ENCODE results near the gene PLA2R1.

The PLA2R1 gene

DNA sequence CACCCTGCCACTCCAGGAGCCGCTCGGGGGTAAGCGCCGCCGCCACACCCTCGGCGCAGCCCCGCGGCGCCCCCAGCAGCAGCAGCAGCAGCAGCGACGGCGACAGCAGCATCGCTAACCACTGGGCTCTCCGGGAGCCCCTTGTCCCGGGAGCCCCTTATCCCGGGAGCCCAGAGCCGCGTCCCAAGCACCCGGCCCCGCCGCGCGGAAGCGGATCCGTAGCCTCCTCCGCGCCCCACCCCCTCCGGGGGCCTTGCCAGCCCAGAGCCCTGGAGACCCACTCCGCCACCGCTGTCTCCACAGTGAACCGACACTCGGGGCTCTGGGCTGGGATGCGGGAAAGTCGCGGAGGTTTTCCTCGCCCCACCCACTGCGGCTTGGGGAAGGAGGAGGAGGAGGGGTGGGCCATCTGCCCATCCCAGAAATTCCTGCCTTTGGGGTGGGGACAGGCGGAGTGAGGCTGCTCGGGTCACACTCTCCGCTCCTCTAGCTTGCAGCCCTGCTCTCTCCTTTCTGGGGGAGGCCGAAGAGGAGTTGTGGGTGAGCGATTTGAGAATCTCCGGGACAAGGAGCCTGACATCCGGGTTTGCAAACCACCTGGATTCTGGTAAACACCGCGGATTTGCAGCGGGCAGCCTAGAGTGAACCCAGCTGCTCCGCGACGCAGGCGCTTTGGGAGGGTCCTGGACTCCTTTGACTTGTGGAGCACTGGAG lies at the start of gene PLA2R1:
Gene PLA2R1, minus strand, starts transcription at position 324 of the 714 bp plus-strand sequence. Its CDS starts 212 bp downstream, at position 112.
- DNase-seq = no peak

GRCh38 chr2:160110674-160111239 lies 48.3 kb upstream of the PLA2R1 start:
- no peak for DNase-seq

DNA sequence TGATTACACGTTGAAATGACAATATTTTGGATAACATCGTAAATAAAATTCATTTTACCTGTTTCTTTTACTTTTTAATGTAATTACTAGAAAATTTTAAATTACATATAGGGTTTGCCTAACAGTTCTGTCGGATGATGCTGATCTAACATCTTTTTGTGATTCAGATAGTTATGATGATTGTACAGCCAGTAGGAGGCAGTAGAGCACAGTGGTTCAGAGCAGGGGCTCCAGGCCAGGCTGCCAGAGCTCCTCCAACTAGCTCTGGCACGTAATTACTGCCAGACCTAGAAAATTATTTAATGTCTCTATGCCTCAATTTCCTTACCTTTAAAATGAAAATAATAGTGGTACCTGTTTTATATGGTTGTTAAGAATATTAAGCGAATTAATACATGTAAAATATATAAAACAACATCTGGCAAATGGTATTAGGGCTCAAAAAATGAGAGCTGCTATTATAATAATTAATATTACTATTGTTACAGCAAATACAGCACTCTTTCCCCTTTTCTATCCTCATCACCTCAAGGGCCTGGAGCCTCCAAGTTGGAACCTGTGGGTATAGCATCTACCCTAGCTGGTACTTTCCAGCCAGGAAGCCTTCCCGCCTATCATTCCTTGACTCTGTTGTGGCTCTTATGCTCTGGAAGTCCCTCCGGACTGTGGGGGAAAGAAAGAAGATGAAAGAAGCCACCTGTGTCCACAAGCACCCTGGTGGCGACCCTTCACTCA lies 47.7 kb upstream of the PLA2R1 start:
- DNase-seq = peak; percentile 38

DNA sequence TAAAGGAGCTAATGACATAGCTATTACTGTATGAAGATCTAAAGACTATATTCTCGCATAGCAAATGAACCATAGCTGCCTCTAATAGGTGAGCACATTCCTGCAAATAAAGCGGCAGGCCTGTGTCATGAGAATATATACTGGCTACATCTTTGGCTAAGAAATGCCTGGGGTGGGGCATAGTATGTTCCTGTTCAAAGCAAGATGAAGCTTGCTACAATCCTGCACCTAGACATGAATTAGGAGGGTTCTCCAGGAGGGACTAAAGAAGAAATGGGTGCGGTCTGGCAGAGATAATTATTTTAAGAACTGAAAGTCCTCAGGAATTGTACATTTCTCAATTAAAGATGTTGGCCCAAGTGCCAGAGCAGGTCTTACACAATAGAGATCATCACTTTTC lies 46.8 kb upstream of the PLA2R1 start:
- no peak for DNase-seq

- no peak for DNase-seq
Measured at GRCh38 chr2:160108646-160109045, 46.2 kb upstream of the PLA2R1 start.

DNA sequence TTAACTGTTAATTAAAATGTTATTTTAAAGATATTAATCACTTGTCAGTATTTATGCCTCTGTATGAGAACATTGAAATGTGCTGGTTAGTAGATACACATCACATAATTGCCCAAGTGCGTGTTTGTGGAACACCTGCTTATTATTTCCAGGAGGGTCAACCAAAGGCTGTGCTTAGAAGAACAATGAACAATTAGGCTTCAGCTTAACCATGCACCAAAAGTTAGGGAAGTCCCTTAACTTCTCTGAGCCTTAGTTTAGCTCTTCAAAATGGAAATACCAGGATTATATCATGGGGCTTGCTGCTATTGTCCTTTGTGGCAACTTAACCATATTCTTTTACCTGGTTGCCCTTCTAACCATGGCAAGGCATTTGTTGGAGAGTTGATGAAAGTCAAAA lies 43.0 kb upstream of the PLA2R1 start:
- DNase-seq = no peak

DNA sequence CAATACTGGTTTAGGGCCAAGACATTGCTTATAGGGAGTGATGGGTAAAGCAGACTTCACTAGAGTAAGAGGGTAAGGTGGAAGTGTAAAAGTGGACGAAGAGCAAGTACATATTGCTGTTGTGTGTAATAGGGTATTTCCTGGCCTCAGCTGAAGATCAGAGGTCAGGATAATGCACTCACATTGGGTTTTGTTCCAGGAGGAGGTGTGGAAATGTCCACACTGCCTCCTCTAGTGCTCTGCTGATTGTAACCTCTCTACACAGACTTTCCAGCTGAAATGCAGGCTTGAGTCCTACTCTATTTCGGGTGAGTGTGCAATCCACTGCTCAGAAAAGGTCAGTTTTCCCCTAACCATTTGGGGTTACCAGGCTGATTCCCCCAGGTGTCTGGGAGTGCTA lies 41.7 kb upstream of the PLA2R1 start:
- no peak for DNase-seq

GRCh38 chr2:160097326-160097725 lies 34.9 kb upstream of the PLA2R1 start:
- DNase-seq = no peak

DNA sequence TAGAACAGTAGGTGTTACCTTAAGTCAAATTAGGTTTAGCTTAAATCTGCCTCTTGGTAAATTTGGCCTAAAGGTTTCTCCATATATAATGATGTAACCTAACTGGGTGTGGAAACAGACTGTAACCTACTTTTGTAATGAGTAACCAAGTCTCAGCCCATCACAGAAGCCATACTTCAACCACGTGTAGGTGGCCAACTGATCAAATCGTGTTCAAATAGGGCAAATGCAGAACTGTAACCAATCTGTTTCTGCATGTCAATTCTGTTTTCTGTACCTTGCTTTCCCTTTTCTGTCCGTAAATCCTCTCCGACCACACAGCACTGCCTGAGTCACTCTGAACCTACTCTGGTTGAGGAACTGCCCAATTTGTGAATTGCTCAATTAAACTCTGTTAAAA lies 34.0 kb upstream of the PLA2R1 start:
- DNase-seq = no peak

DNA sequence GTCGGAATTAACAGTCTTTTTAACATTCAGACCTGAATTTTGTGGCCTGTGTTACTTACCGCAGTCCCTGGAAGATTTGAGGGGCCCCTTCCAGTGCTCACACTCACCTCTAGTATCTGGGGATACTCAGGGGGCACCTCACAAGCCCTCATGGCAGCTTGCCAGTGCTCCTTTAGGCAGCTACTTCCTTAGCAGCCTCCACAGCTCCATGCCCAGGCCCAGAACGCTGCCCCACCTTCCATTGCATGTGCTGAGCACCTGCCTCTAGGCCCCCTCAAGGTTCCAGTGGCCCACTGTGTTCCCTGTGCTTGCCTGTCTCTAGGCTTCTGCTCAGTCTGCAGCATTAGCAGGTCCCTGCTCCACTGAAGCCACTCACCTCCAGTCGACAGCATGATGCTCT lies 30.0 kb upstream of the PLA2R1 start:
- no peak for DNase-seq

DNA sequence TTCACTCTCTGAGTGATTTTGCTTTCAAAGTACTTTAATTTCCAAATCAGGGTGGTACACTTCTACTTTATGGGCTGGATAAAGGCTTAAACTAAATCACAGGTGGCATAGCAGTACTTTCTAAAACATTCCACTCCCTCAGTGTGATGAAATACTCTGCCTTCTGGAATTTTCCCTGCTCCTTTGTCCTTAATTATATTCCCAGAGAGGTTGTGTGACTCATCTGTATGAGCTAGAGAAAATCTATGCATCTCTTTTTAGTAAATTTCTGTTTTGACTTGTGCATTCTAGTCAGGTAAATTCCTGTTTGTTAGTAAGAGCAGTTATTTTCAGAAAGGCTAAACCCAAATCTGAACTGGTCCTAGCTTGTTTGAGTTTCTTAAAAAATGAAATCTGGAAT lies 29.0 kb upstream of the PLA2R1 start:
- DNase-seq = no peak

GRCh38 chr2:160087854-160088745 lies 25.7 kb upstream of the PLA2R1 start:
- no peak for DNase-seq

- DNase-seq = no peak
Measured at GRCh38 chr2:160085662-160086061, 23.2 kb upstream of the PLA2R1 start.

DNA sequence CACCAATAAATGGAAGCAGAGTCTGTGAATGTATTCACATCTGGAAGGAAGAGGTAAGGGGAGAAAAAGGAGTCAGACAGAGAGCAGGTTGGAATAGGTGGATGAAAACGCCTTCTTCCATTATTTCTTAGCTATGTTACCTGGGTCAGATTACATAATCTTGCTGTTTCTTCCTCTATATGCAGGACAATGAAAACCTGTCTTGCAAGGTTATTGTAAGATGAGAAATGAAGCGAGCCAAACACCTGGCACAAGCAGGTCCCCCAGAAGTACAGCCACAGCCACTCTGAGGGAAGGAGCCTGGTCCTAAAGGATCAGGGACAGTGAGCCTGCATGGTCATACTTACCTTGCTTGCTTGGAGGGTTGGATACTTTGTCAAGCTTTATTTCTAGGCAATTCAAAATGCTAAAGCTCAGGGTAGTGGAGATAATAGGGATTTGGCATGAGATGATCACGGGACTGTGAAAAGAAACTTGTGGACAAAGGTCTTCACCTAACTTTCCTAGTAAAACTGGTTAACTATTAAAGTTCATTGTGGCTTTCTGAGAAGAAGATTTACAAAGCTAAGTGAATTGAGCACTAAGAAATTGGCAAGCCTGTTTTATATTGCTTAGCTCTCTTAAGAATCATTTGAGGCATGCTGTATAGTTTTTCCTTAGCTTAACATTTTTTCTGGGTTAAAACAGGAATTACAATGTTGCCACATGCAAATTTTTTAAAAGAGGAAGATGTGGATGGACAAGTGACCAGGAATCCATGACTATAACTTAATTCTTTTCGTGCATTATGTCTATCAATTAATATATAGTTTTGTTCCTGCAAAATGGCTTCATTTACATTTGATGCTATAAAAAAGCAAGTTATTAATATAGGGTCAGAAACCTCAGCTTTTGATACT lies 15.7 kb upstream of the PLA2R1 start:
- no peak for DNase-seq

DNA sequence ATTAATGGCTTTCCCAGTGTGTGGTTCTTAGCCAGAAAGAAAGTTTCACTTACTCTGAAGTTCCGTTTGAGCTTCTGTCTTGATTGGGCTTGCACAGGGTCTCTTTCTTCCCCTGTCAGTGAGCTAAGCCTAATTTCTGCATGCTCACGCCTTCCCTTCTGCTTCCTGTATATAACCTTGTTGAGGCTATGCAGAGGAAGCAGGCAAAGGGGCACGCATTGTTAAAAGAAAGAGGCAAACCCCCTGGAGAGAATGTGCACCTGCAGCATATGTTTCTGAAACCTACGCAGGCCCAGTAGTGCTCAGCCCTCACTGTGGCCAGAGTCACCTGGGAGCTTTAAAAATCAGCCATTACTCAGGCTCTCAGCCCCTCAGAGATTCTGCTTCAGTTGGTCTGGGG lies 14.5 kb upstream of the PLA2R1 start:
- no peak for DNase-seq

DNA sequence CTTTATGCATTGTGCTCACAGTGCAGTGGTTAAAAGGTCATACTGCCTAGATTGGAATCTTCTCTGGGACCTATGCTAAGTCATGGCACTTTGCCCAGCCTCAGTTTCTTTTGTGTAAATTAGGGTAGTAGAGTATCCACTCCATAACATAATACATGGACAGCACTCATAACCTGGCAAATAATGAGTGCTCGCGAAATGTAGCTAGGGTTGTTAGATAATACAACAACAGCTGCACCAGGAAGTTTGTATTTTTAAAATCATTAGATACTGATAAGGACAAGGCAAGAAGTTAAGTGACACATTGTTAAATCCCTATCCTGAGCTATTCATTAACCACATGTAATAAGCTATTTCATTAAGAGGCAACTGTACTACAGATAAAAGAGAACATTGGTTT lies 13.8 kb upstream of the PLA2R1 start:
- no peak for DNase-seq

- no peak for DNase-seq
Measured at GRCh38 chr2:160075171-160075570, 12.8 kb upstream of the PLA2R1 start.

DNA sequence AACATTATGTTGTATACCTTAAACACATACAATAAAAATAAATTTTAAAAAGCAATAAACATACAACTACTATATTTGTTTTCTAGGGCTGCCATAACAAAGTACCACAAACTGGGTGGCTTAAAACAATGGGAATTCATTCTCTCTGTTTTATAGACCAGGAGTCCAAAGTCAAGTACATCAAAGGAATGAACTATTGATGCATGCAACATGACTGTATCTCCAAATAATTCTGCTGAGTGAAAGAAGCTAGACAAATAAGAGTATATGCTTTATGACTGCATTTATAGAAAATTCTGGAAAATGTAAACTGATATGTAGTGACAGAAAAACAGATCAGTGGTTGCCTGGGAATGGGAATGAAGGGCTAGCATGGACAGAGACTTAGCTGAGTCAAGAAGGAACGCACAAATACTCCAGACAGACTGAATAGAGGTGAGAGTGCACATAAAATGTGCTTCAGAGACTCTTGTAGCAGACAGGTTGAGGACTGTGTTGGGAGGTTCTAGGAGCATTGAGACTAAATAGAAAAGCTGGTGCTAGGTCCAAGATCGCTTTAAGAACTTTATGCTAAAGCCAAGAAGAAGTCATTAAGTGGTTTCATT lies 11.0 kb upstream of the PLA2R1 start:
- no peak for DNase-seq

GRCh38 chr2:160068906-160069305 lies 6.5 kb upstream of the PLA2R1 start:
- no peak for DNase-seq

DNA sequence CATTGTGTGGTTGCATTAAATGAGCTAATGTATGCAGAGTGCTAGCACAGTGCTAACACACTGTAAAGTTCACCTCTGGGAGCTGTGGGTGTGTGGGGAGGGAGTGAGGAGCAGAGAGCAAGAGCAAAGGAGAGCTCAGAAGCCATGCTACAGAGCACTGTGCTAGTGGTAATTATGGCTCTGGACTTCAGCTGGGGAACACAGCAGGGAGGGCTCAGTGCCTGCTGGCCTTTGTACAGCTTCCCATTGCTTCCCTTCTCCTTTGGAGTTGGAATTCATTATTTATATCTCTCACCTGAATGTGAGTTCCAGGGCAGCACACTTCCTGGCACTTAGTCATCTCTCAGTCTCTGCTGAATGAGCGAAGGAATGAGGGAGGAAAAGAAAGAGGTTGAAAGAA lies 2.5 kb upstream of the PLA2R1 start:
- no peak for DNase-seq

- no peak for DNase-seq
Measured at GRCh38 chr2:160063879-160064612, 1.6 kb upstream of the PLA2R1 start.
